Spleen (tissue), 11 donors: ENCODE results near the gene SFXN5. TPM values are rescaled to one million over a fixed set of nuclear protein-coding genes. Genes with fewer than 3 reads are reported as not detected.

Experiments used
- DNase-seq: peaks from one replicate; pipeline ENCODE4 v3.0.0-alpha.2; 2020
- H3K27ac ChIP-seq, 8 donors: fragments of 200-600 bp; sonication (generic) in 7 of 8; 1 replicate in 4 of 8; 2 replicates in 4 of 8; pipeline versions ENCODE4 v1.5.0 to v1.8.0; 2016 to 2021; ENCODE audit warnings: inconsistent platforms in 4 of 8, mild to moderate bottlenecking in 4 of 8, moderate library complexity in 1 of 8
- H3K27me3 ChIP-seq, 7 donors: fragments of 200-600 bp; sonication (generic) in 6 of 7; replicated peaks in 1 of 7; 1 replicate in 4 of 7; 2 replicates in 3 of 7; pipeline versions ENCODE4 v1.5.0 to v1.8.0; 2016 to 2021; ENCODE audit warnings: inconsistent platforms in 3 of 7, mild to moderate bottlenecking in 1 of 7
- H3K36me3 ChIP-seq, 6 donors: fragments of 200-600 bp; sonication (generic) in 5 of 6; 1 replicate in 4 of 6; 2 replicates in 2 of 6; pipeline versions ENCODE4 v1.5.0 to v1.8.0; 2016 to 2021; ENCODE audit warnings: inconsistent platforms in 2 of 6
- H3K4me1 ChIP-seq, 6 donors: fragments of 200-600 bp; sonication (generic) in 5 of 6; 1 replicate in 3 of 6; 2 replicates in 3 of 6; pipeline versions ENCODE4 v1.5.0 to v1.8.0; 2016 to 2021; ENCODE audit warnings: inconsistent platforms in 3 of 6
- H3K4me3 ChIP-seq, 8 donors: fragments of 200-600 bp; sonication (generic) in 7 of 8; 1 replicate in 4 of 8; 2 replicates in 4 of 8; pipeline versions ENCODE4 v1.5.0 to v1.8.0; 2016 to 2021; ENCODE audit warnings: inconsistent platforms in 4 of 8, mild to moderate bottlenecking in 4 of 8, moderate library complexity in 2 of 8
- H3K9me3 ChIP-seq, 8 donors: fragments of 200-600 bp; sonication (generic) in 7 of 8; 1 replicate in 4 of 8; 2 replicates in 4 of 8; pipeline versions ENCODE4 v1.5.0 to v1.8.0; 2016 to 2021; ENCODE audit warnings: inconsistent platforms in 4 of 8
- POLR2A ChIP-seq, 3 donors: fragments of 450-650 bp; IDR thresholded peaks; one replicate each; pipeline ENCODE4 v1.5.1; 2017; ENCODE audit warnings: antibody characterized with exemption in 3 of 3, mild to moderate bottlenecking in 1 of 3
- POLR2AphosphoS5 ChIP-seq, 3 donors: sonication (generic); formaldehyde crosslinking; IDR thresholded peaks; one replicate each; pipeline ENCODE4 v1.5.1; 2017; ENCODE audit warnings: antibody characterized with exemption in 3 of 3
- WGBS, 5 donors: extraction: QIAGEN DNeasy Blood & Tissue Kit in 3 of 5; methylation state at CpG; one replicate each; pipeline versions ENCODE4 v1.1.5 to v1.1.7; 2013 to 2018; 5-methylcytosine and 5-hydroxymethylcytosine counted together
- intact Hi-C: fragments of 100-400 bp; cut with DNase I; formaldehyde crosslinking; loops from one replicate; pipeline ENCODE4 v1.15.0; 2023; ENCODE audit warnings: low total_unique reads
- polyA plus RNA-seq, 3 donors: library from polyadenylated mRNA; stranded (reverse); fragments of 200-250 nt; gene quantifications; one replicate each; pipeline ENCODE4 v1.2.1, GENCODE V29; 2013
- total RNA-seq, 7 donors: library from RNA; depleted of rRNA in 3 of 7; stranded (reverse); fragments of >200 nt in 3 of 7; fragmentation: NEBNext Ultra II Directional in 4 of 7; extraction: Animal tissue kit (Norgen Biotek cat#: 25700) in 4 of 7; gene quantifications; one replicate each; pipeline versions ENCODE4 v1.1.0 to v1.2.1, GENCODE V29; 2016 to 2021
- TF ChIP-seq, protein P1 (sequence below), 11 experiments: fragments of 200-600 bp in 7 of 11; fragments of 450-650 bp in 4 of 11; sonication (generic) in 4 of 11; IDR thresholded peaks in 8 of 11; conservative IDR thresholded peaks in 3 of 11; 1 replicate in 7 of 11; 2 replicates in 4 of 11; pipeline versions ENCODE4 v1.4.0 to v1.8.0; 2016 to 2021; ENCODE audit warnings: antibody characterized with exemption in 11 of 11, inconsistent platforms in 4 of 11, mild to moderate bottlenecking in 1 of 11
- donor health status: healthy with polysubstance abuse.
- donor health status: DM: no; HTN: no; CAD: no; lungs with moderate emphysema.
- donor health status: DM: no; HTN: no; CAD: no.
- donor health status: Bipolar disorder and iron deficiency.
- donor health status: healthy.
- donor health status: DM: no; HTN: no; CAD: no.
- donor health status: DM: yes; HTN: yes; CAD: no.

Gene SFXN5
- total and polyA plus RNA-seq, 10 donors: 2.6 to 41.4 (median 22.9) TPM

DNA sequence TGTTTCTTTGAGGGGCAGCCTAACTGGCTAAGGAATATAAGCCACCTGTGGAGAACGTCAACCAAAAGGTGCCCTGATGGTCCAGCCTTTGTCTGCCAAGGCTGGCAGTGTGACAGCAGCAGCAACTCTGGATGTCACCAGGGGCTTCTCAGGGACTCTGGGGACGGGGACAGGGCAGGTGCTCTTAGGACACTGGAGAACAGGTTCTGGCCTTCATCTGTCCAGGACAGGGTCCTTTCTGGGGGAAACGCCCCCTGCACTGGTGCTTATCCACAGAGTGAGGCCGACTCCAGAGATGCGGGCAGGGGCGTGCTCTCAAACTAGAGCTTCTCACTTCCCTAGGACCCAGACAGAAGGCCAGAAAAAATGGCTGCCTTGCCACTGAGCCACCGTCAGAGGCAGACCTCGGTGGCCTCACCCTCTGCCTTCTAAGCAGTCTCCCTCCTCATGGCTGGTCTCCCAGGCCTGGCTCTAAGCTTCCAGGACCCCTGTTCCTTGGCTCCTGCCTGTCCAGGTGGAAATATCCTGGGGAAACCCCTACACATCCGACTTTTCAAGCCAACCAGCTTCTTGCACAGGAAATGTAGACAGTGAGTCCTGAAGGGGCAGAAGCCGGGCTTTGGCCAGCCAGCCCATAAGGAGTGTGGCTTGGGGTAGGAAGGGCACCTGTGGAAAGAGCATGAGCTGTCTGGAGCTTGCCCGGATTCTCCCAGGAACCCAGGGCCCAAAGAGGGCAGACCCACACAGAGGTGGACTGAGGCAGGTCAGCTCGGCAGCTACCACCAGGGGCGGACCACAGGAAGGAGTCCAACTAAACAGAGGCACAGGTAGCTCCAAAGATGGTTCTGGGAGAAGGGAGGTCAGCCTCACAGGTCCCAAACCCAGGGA lies 11.3 kb upstream of the SFXN5 start:
- no peak overlapping the region for H3K4me3 ChIP-seq
- no peaks in the 10 kb centered on the region for H3K9me3 ChIP-seq
- peak; percentile 56 for DNase-seq
- 63 to 81% (median 75%) methylated on average over 6 to 13 of the region's 13 CpGs for whole genome bisulfite sequencing, 5 donors
- TF ChIP-seq, protein P1, sequence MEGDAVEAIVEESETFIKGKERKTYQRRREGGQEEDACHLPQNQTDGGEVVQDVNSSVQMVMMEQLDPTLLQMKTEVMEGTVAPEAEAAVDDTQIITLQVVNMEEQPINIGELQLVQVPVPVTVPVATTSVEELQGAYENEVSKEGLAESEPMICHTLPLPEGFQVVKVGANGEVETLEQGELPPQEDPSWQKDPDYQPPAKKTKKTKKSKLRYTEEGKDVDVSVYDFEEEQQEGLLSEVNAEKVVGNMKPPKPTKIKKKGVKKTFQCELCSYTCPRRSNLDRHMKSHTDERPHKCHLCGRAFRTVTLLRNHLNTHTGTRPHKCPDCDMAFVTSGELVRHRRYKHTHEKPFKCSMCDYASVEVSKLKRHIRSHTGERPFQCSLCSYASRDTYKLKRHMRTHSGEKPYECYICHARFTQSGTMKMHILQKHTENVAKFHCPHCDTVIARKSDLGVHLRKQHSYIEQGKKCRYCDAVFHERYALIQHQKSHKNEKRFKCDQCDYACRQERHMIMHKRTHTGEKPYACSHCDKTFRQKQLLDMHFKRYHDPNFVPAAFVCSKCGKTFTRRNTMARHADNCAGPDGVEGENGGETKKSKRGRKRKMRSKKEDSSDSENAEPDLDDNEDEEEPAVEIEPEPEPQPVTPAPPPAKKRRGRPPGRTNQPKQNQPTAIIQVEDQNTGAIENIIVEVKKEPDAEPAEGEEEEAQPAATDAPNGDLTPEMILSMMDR (IDR thresholded peaks at IDR 0.05 in 8 of 11, conservative IDR thresholded peaks at IDR 0.05 in 3 of 11): no peak
- no peak for TF ChIP-seq POLR2A (IDR thresholded peaks at IDR 0.05)
- no peak for TF ChIP-seq POLR2AphosphoS5 (IDR thresholded peaks at IDR 0.05)
- intact Hi-C loops: no loop called here
- no peaks in the 10 kb centered on the region for H3K27me3 ChIP-seq
- H3K27ac ChIP-seq: peak overlapping the region in 3 of 8 donors; percentile 18 to 65 (median 34)
- H3K4me1 ChIP-seq: peaks cover 3 to 97% (median 40%) of the 10 kb centered on the region in 6 donors
- peaks cover 0 to 71% (median 7%) of the 10 kb centered on the region in 6 donors for H3K36me3 ChIP-seq

DNA sequence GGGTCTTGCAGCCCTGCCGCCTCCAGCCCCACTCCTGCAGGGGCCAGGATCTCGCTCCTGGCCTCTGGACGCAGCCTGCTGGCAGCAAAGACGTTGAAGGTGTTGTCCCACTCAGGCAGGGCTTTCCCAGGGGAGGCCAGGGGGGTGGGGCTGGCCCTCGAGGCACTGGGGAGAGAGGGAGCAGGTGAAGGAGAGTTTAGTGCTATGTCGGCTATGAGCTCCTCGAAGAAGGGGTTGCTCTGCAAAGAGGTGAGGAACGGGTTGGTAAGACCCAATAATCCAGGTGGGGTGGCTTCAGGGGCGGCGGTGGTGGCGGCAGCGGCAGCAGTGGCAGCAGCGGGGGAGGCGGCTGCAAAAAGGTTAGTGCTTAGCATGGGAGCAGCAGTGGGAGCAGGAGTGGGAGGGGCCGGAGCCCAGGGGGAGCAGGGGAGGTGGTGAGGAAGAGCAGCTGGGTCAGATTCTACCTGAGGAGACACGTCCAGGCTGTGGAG lies 9.7 kb upstream of the SFXN5 start:
- 71 to 84% (median 78%) methylated on average over 15 to 16 of the region's 16 CpGs for WGBS, 5 donors
- Histone ChIP-seq H3K4me1 (peaks cover 0 to 88% (median 36%) of the 10 kb centered on the region in 6 donors), H3K36me3 (peaks cover 0 to 68% (median under 1%) of the 10 kb centered on the region in 6 donors), H3K9me3 (no peaks in the 10 kb centered on the region), H3K4me3 (no peak overlapping the region), H3K27me3 (no peaks in the 10 kb centered on the region), H3K27ac (peak overlapping the region in 5 of 8 donors; percentile 39 to 53 (median 51))
- peak; percentile 69 for DNase-seq
- no peak for TF ChIP-seq POLR2A (IDR thresholded peaks at IDR 0.05)
- TF ChIP-seq, protein P1 (IDR thresholded peaks at IDR 0.05 in 8 of 11, conservative IDR thresholded peaks at IDR 0.05 in 3 of 11): no peak
- TF ChIP-seq POLR2AphosphoS5 (IDR thresholded peaks at IDR 0.05): peak in 1 of 3 donors; percentile 5
- intact Hi-C loops: no loop called here

DNA sequence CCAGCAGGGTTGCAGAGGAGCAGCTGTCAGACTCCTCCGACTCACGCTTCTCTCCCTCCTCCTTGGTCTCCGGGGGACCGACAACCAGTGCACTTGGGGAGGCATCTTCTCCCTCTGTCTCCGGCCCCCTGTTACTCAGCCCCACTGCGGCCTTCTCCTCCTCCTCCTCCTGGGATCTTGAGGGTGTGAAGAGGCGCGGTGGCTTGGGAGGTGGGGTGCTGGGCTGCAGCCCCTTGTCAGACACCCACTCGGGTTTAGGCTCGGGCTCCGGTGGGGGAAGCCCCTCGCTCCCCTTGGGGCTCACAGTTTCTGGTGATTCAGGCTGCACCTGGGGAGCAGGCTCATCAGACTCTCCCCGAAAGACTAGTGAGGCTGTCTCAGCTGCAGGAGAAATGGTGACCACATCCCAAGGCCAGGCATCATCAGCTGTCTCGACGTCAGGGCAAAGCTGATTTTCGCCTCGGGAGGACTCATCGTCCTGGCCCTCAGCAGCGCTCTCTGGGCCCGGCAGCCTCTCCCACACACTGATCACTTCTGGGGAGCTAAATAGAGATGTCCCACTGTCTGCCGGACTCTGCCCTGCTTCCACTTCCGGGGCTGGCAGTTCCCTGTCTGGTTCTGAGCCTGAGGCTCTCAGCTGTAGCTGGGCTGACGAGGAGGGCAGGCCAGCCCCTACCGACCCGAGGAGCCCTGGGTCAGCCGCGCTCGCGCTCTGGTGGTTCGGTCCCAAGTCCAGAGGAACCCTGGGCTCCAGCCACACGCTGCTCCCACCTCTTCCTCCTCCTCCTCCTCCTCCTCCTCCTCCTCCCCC lies 9.0 kb upstream of the SFXN5 start:
- peak in 2 of 3 donors; percentile 15 to 20 for TF ChIP-seq POLR2AphosphoS5 (IDR thresholded peaks at IDR 0.05)
- no peak for TF ChIP-seq POLR2A (IDR thresholded peaks at IDR 0.05)
- intact Hi-C loops: no loop called here
- no peaks in the 10 kb centered on the region for H3K9me3 ChIP-seq
- WGBS, 5 donors: 66 to 83% (median 73%) methylated on average over 24 to 31 of the region's 31 CpGs
- H3K27ac ChIP-seq: peak overlapping the region in 5 of 8 donors; percentile 39 to 53 (median 51)
- no peak overlapping the region for H3K4me3 ChIP-seq
- H3K27me3 ChIP-seq: no peaks in the 10 kb centered on the region
- H3K4me1 ChIP-seq: peaks cover 0 to 81% (median 31%) of the 10 kb centered on the region in 6 donors
- H3K36me3 ChIP-seq: peaks cover 0 to 71% (median 4%) of the 10 kb centered on the region in 6 donors
- DNase-seq: peak; percentile 72

DNA sequence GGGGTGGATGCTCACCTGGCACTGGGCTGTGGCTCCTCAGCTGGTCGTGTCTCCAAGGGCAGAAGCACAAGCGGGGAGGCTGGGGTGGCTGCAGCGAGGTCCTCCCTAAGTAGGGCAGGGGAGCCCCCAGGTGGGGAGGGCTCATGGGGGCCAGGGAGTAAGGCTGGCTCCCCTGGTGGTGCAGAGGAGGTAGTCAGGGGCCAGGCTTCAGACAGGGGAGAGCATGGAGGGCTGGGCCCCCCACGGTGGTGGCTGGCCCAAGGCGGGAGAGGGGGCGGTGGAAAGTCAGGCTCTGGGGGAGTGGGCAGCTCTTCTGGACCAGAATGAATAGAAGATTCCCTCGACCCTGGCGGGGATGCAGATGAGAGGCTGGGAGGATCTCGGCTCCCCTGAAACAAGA lies 8.1 kb upstream of the SFXN5 start:
- Histone ChIP-seq H3K9me3 (no peaks in the 10 kb centered on the region), H3K4me3 (no peak overlapping the region), H3K27me3 (no peaks in the 10 kb centered on the region), H3K4me1 (peaks cover 0 to 72% (median 25%) of the 10 kb centered on the region in 6 donors), H3K27ac (peak overlapping the region in 2 of 8 donors; percentile 2 to 53), H3K36me3 (peaks cover 0 to 74% (median 6%) of the 10 kb centered on the region in 6 donors)
- WGBS, 5 donors: 83 to 92% (median 86%) methylated on average over 7 to 9 of the region's 9 CpGs
- TF ChIP-seq POLR2AphosphoS5 (IDR thresholded peaks at IDR 0.05): peak in 1 of 3 donors; percentile 20
- TF ChIP-seq, protein P1 (IDR thresholded peaks at IDR 0.05 in 8 of 11, conservative IDR thresholded peaks at IDR 0.05 in 3 of 11): no peak
- no peak for TF ChIP-seq POLR2A (IDR thresholded peaks at IDR 0.05)
- DNase-seq: peak; percentile 70
- intact Hi-C loops: no loop called here
